NCI-H510A treated with DMSO at 0.1 percent for 48 hours (cell line): ENCODE results near the gene PHOSPHO1.

Source experiments
- DNase-seq: peaks from one replicate; lab custom pipeline; 2025; lab: John Stamatoyannopoulos, UW

PHOSPHO1 gene

DNA sequence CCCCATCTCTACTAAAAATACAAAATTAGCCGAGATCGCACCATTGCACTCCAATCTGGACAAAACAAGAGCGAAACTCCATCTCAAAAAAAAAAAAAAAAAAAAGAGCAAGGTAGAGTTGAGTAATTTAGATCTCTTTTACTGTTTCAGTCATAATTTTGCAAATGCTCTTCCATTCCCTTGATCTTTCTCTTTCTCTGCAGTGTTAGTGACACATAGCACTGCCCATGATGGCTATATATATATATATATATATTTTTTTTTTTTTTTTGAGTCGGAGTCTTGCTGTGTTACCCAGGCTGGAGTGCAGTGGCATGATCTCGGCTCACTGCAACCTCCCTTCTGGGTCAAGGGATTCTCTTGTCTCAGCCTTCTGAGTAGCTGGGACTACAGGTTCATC, 12.2 kb upstream of the PHOSPHO1 start:
- DNase-seq: no peak

DNA sequence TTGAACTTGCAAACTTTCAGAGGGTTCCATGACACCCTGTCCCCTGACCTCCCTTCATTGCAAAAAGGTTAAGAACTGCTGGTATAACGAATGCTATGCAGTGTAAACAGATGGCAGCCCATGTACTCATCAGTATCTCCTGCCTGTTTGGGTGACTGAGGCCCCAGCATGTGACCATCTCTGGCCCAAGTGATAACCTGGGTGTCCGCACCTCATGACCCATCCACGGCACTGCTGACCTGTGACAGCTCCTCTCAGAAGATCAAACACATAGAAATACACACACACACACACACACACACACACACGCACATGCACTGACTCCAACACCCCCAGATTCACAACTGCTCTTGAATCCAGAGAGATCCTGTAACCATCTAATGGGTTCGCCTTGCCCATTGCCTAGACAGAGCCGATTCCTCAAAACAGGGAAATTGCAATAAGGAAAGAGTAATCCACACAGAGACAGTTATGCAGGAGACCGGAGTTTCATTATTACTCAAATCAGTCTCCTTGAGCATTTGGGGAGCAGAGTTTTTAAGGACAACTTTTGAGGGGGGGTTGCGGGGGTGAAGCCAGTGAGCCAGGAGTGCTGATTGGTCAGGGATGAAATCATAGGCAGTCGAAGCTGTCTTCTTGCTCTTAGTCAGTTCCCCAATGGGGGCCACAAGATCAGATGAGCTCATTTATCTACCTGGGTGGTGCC, 11.3 kb upstream of the PHOSPHO1 start:
- DNase-seq: no peak

DNA sequence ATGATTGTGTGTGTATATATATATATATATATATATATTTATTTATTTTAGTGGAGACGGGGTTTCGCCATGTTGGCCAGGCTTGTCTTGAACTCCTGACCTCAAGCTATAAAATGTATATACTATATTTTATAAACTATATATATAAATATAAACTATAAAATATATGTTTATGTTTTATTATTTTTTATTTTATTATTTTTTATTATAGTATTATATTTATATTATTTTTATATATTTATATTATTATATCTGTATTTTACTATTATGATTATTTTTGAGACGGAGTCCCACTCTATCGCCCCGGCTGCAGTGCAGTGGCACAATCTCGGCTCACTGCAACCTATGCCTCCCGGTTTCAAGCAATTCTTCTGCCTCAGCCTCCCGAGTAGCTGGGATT, 10.5 kb upstream of the PHOSPHO1 start:
- DNase-seq: no peak

DNA sequence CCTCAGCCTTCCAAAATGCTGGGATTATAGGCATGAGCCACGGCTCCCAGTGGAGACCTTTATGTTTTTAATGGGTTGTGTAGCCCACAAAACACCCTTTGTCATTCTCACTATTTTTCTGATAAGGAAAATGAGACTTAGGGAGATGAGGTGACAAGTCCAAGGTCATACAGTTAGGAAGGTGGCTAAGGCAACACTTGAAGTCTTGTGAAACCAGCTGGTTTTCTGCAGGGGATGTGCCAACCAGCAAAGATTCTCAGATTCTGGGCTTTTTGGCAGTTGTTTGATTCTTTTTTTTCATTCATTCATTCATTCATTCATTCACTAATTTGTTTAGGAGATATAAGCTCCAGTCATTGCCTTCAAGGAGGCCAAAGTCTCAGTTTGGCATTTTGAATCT, 10.0 kb upstream of the PHOSPHO1 start:
- DNase-seq: no peak

DNA sequence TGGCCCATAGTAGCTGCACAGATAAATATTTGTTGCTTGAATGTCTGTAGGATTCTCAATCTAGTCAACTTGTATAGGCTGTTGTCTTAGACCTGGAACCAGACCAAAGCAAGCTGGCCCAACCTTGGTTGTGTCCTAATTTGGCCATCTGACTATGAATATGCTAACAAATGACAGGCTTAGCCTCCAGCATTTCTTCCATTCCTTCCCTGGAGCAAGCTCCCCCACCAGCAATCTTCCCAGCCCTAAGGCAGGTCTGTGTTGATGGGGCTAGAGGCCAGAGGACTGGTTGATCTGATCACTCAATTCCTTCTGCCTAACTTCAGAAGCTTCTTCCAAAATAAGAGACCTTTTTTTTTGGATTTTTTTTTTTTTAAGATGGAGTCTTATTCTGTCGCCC, 9.4 kb upstream of the PHOSPHO1 start:
- DNase-seq: no peak

DNA sequence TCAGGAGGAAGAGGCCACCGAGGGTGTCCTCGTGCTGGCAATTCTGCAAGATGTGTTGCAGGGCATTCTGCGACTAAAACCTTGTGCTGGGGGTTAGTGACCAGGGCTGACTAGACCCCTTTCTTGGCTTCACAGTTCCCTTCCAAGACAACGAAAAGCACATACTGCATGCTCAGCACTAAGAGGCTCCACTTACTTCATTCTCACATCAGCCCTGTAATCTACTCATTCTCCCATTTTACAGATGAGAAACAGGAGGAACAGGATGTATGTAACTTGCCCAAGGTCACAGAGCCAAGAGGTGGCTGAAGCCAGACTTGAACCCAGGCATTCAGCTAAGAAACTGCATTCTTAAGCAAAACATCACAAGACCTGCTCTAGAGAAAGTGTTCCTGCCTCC, 5.3 kb upstream of the PHOSPHO1 start:
- no peak for DNase-seq

DNA sequence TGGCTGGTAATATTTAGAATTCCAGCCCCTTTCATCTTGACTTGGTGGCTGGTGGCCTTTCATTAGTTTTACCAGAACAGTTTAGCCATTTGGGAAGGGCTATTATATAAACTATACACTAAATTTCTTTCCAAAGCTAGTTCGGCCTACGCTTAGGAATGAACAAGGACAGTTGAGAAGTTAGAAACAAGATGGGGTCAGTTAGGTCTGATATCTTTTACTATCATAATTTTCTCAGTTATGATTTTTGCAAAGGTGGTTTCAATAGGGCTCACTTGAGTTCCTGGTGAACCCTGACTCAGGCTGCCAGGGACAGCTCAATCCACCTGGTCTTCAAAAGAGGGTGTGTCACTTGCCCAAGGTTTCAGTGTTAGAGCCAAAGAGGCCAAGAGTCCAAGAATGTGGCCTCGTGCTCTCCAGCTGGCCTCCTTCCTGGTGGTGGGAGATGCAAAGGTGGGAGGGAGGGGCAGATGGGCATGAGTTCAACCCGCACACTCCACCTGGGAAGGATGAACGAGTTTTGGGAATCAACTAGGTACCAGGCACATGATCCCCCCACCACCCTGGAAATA, 4.0 kb upstream of the PHOSPHO1 start:
- no peak for DNase-seq

DNA sequence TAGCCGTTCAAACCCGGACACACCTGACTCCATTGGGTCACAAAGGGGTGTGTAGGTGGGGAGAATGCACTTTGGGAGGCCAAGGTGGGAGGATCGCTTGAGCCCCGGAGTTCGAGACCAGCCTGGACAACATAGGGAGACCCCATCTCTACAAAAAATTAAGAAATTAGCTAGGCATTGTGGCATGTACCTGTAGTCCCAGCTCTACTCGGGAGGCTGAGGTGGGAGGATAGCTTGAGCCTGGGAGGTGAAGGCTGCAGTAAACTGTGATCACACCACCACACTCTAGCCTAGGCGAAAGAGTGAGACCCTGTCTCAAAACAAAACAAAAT, 942 bp upstream of the PHOSPHO1 start:
- DNase-seq: no peak

DNA sequence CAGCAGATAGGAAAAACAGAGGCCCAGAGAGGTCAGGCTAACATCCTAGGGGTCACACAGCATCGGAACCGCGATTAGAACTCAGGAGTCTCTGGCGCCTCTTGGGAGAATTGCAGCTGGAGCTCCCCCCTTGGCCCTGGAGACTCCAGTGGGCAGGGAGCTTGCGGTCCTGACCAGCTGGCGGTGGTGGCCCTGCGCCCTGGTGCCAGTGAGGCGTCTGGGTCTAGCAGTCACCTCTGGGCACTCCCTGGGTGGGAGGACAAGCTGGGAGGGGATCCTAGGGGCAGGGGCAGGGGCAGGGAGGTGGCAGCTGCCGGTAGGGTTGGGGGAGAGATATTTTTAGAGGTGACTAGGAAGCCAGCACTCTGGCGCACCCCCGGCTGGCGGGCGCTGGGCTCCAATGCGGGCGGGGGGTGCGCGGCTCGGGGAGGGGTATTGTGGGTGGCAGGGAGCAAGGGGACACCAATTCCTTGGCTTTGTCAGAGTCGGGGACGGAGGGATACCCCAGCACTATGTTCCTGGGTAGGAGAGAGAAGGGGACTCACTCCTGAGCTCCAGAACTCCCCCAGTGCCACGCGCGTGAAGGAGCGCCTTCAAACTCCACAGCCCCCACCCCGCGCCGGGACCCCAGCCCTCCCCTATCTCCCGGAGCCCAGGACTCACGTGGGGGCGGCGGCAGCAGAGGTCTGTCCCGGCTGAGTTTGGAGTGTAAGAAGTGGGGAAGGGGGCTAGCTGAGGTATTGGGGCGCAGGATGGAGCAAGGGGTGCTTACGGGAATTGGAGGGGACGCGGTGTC, 584 bp downstream of the PHOSPHO1 start:
- DNase-seq: no peak

DNA sequence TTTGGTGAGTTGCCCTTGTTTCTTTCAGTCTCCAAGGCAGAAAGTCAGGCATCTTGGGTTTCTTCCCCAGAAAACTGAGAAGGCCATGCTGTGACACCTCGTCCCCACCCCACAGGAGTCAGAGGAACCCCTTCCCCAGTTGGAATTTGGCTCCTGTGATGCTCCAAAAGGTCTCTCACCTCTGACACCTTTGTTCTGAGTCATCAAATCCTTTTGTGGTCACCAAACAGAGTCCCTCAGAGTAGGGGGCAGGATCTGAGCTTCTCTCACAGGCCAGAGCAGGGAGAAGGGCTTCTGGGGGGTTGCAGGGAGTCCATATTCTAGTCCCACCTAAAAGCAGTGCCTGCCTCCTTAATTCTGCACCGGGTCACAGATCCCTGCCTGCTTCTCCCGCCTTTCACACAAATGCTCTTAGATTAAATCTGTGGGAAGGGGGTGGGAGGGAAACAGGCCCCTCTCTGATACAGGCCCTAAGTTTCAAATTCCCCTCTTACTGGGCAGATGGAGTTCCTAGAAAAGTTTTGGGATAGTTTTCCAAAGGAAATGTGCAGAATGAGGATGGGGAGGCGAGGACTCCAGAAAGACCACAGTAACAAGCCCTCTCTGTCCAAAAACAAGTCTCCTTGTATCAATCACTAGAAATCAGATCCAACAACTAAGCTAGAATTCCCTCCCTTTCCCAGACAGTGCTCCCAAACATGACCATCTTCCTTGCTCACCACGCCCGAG, 1.3 kb downstream of the PHOSPHO1 start:
- DNase-seq: no peak

DNA sequence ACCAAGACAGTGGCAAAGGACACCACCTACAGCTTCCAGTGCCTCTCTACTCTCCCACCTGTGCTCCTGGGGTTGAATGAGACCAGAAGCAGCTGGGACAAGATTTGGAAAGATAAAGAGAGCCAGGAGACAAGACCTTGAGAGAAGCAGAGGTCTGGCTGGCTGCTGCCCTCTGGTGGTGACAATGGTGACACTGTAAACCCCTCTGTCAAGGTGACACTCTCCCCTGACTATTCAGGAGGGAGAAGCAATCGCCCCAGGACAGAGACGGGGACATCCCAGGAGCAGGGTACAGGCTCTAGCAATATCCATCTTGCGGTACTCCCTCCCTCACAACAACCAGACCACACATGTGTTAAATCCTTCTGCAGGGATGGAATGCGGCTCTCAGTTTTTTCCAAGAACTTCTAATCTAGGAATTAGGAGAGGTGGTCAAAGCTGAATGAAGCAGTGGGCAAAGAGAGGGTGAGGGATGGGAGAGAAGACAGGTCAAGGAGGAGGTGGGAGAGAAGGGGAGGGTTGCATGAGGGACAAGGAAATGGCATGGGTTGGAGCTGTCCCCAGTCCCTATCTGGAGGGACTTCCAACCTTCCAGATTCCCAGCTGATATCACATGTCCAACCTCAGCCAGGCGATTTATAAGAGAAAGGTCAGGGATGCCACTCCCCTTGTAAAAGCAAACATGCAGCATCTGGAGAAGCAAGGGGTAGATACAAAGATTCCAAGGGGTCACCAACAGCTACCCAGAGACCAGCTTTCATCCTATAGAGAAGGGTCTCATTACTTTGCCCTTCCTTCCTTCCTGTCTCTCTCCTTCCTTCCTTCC, 2.9 kb downstream of the PHOSPHO1 start:
- DNase-seq: peak; percentile 79

DNA sequence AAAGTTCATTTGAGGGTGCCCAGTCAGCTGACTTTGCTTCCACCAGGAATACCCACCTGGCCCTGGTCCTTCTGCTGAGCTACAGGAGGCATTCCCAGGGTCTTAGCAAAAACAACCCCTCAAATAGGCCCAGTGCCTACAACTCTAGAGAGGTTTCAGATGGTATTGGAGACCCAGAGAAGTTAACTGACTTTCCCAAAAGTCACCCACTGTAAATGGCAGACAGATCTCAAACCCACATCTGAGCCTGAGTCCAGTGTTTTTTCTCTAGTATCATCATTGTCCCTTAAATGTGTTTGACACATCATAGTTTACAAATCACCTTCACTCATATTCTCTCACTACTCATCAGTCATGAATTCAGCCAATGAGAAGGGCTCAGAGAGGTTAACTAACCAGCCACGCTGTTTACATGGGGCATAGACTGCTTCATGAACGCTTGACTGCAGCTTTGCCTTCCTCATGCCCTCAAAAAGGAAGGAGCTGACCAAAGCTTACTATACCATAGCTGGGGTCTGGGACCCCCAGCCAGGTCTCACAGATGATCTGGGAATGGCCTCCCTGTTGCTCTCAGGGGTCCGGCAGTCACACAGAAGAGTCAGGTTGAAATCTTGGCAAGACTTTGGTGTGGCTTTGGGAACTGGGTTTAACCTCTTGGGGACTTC, 3.7 kb downstream of the PHOSPHO1 start:
- no peak for DNase-seq

DNA sequence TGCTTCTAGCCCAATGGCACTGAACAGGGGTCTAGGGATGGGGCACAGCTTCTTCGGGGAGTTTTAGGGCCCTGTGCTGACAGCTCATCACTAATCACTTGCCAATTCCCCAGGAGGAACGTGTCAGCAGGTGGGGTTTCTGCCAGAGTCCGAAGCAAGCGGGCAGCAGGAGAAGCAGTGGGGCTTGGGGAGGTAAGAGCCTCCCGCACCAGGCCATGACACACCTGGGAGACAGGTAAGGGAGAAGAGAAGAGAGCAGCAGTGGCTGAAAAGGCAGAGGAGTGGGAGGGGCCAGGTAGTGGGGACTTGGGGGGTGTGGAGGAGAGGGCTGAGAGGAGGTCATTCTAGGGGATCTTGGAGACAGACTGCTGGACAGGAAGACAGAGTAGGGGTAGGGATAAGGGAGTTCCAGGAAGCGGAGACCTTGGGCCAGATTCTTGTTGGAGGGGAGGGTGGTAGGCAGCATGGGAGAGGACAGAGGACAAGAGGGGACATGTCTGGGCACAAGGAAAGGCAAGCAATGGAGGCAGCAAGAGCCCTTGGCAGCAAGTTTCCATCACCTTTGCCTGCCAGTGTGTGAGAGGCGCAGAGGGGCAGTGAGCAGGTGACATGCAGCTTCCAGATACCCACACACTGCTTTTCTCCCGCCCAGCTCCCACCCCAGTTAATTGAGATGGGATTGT, 4.9 kb downstream of the PHOSPHO1 start:
- DNase-seq: no peak

DNA sequence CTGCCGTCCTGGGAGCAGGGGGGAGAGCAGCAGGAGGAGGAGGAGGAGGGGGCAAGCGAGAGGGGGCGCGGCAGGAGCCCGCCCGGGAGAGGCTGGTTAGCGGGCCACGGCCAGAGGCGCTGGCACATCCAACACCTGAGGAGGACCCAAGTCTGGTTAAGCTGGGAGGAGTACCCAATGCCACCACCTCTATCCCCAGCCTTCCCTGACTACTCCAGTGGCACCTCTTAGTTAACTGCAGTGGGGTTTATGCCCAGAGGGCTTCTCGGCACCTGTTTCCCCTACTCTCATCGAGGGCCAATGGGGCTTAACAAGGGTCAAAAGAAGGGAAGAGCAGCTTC, 5.6 kb downstream of the PHOSPHO1 start:
- no peak for DNase-seq

DNA sequence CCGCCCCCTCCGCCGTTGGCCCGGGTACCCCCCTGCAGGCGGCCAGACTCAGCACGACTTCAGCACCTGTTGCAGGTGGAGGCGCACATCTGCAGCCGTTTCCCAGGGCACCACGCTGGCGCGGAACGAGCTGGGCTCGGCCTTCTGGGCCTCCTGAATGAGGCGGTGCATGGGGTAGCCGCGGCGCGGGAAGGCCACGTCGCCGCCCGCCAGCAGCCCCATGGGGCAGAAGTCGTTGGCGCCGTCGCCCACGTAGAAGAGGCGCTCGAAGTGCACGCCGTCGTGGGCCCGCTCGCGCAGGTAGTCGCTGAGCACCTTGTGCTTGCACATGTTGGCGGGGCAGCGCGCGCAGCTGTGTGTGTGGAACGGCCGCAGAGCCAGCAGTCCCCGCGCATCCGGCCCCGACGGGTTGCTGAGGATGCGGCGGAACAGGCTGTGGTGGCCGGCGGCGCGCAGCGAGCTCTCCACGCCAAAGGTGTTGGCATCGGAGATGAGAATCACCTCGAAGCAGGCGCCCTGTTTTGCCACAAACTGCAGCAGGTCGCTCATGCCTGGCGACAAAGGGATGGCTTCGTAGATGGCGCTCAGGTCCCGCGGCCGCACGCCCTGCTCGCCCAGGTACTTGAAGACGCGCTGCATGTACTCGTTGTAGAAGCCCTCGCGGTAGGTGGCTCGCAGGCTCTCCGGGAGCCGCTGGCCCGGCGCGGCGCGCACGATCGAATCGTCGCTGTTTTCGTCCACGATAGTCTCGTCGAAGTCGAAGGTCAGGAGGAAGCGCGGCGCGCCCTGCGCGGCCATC, 6.2 kb downstream of the PHOSPHO1 start:
- DNase-seq: peak; percentile 78

DNA sequence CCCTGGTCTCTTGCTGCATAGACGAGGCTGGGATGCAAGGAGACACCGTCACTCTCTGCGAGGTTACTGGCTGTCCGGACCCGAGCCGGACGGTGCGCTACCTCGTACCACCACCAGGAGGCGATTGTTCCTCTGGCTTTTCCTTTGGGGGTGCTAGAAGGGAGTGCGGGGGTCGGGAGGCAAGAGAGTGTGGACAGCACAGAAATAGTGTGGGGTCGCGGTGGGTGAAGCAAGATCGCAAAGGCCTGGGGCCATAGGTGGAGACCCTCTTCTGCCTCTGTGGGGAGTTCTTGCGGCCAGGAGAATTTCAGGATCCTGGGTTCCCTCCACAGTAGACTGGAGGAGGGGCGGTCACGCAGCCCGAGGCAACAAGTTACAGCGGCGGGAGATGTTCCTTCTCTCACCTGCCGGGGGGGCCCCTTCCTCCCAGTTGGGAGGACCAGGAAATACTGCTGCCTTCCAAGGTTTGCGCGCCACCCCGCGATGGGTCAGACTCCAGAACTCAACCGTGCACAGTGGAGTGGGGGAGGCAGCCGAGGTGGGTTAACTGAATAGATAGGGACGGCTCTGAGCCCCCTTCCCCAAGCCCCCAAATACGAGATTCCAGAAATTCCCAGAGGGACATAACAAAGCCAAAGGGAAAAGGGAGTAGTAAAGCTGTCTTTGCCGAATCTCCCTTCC, 6.9 kb downstream of the PHOSPHO1 start:
- peak; percentile 68 for DNase-seq

DNA sequence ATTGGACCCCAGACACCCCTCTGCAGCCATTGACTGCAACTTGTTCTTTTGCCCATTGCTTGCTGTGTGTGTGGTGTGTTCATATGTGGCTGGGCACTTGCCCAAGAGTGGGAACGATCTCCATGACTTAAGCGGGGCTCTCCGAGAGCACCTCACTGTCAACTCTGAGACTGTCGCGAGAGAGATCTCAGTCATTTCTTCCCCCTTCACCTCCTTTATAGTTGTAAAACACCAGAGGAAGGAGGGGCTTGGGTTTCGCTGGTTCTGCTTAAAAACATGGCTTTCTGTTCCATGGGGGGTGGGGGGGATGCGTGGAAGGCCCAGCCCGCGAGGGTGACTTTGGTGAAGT, 7.4 kb downstream of the PHOSPHO1 start:
- DNase-seq: no peak

DNA sequence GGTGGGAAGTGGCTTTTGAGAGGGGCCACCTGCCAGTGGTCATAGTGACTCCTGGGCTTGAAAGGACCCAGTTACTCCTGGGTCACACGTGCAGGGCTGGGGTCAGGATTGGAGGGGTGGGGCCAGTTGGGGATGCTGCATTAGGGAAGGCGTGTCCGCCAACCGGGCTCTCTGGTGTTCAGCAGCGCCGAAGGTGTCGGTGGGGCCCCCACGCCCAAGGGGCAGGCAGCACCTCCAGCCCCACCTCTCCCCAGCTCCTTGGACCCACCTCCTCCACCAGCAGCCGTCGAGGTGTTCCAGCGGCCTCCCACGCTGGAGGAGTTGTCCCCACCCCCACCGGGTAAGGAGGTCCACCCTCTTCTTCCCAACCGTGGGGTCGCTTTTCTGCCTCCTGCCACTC, 10.6 kb downstream of the PHOSPHO1 start:
- no peak for DNase-seq
